GM19397 (cell line): ENCODE data around the gene SMPD3.

Source experiments
- ATAC-seq: cut with Tn5 transposase; IDR thresholded peaks from one replicate; pipeline ENCODE4 v1.9.1; 2021; ENCODE audit warnings: mild to moderate bottlenecking, moderate library complexity; ENCODE audit not compliant: unreplicated experiment

The SMPD3 gene

GRCh38 chr16:68385371-68385770, 62.9 kb downstream of the SMPD3 start:
- no peak for ATAC-seq

GRCh38 chr16:68384288-68385161, 63.8 kb downstream of the SMPD3 start:
- no peak for ATAC-seq

- ATAC-seq: no peak
These were observed 64.5 kb downstream of the SMPD3 start for GRCh38 chr16:68383858-68384257.

- ATAC-seq: no peak
These were observed 66.0 kb downstream of the SMPD3 start for GRCh38 chr16:68382296-68382718.

GRCh38 chr16:68381363-68381724, 67.0 kb downstream of the SMPD3 start:
- no peak for ATAC-seq

- ATAC-seq: no peak
These were observed 67.5 kb downstream of the SMPD3 start for GRCh38 chr16:68380676-68381362.

GRCh38 chr16:68380348-68380670, 68.0 kb downstream of the SMPD3 start:
- no peak for ATAC-seq

- ATAC-seq: no peak
These were observed 68.6 kb downstream of the SMPD3 start for GRCh38 chr16:68379472-68380347.

- ATAC-seq: no peak
These were observed 69.6 kb downstream of the SMPD3 start for GRCh38 chr16:68378436-68379415.

- no peak for ATAC-seq
These were observed 70.5 kb downstream of the SMPD3 start for GRCh38 chr16:68377667-68378393.

- ATAC-seq: no peak
These were observed 71.1 kb downstream of the SMPD3 start for GRCh38 chr16:68377221-68377620.

GRCh38 chr16:68376590-68376989, 71.7 kb downstream of the SMPD3 start:
- ATAC-seq: no peak

GRCh38 chr16:68375801-68376536, 72.3 kb downstream of the SMPD3 start:
- no peak for ATAC-seq

GRCh38 chr16:68374961-68375660, 73.2 kb downstream of the SMPD3 start:
- ATAC-seq: no peak

GRCh38 chr16:68374246-68374805, 74.0 kb downstream of the SMPD3 start:
- ATAC-seq: no peak

- ATAC-seq: no peak
These were observed 74.6 kb downstream of the SMPD3 start for GRCh38 chr16:68373528-68374245.

- no peak for ATAC-seq
These were observed 75.5 kb downstream of the SMPD3 start for GRCh38 chr16:68372806-68373205.
